Myocyte (in vitro differentiated cells): ENCODE measurements around the gene TRAM2. TPM values are rescaled to one million over a fixed set of nuclear protein-coding genes. Genes with fewer than 3 reads are reported as not detected.
A peak's percentile ranks its signal among the peaks of the same experiment; 100 is the strongest.

Experiments used
- DNase-seq: peaks from one replicate; pipeline ENCODE4 v3.0.0-alpha.2; 2012; ENCODE audit warnings: low read depth
- total RNA-seq: library from RNA; depleted of rRNA; stranded (reverse); fragments of >200 nt; gene quantifications from 2 replicates; pipeline ENCODE4 v1.2.3, GENCODE V29; 2014

The TRAM2 gene
- total RNA-seq, 1 donor from 2014 or later = 70.0 TPM

GRCh38 chr6:52511163-52511562 lies 65.7 kb downstream of the TRAM2 start:
- DNase-seq = no peak

- DNase-seq = no peak
These were observed 66.7 kb downstream of the TRAM2 start for GRCh38 chr6:52510213-52510562.

GRCh38 chr6:52509281-52510212 lies 67.3 kb downstream of the TRAM2 start:
- DNase-seq = peak; percentile 92

GRCh38 chr6:52508261-52508739 lies 68.6 kb downstream of the TRAM2 start:
- no peak for DNase-seq

- DNase-seq = peak; percentile 56
These were observed 69.2 kb downstream of the TRAM2 start for GRCh38 chr6:52507557-52508260.

GRCh38 chr6:52506476-52506875 lies 70.4 kb downstream of the TRAM2 start:
- no peak for DNase-seq

GRCh38 chr6:52505726-52506409 lies 71.0 kb downstream of the TRAM2 start:
- no peak for DNase-seq

- DNase-seq = no peak
These were observed 72.1 kb downstream of the TRAM2 start for GRCh38 chr6:52504782-52505136.

- peak; percentile 99 for DNase-seq
These were observed 72.7 kb downstream of the TRAM2 start for GRCh38 chr6:52503851-52504781.

- peak; percentile 56 for DNase-seq
These were observed 73.5 kb downstream of the TRAM2 start for GRCh38 chr6:52503323-52503747.

- no peak for DNase-seq
These were observed 74.4 kb downstream of the TRAM2 start for GRCh38 chr6:52502306-52503029.

- peak; percentile 48 for DNase-seq
These were observed 76.4 kb downstream of the TRAM2 start for GRCh38 chr6:52500238-52501129.

GRCh38 chr6:52499681-52500236 lies 77.1 kb downstream of the TRAM2 start:
- DNase-seq = peak; percentile 77

GRCh38 chr6:52499026-52499425 lies 77.8 kb downstream of the TRAM2 start:
- DNase-seq = peak; percentile 48

GRCh38 chr6:52498538-52499017 lies 78.3 kb downstream of the TRAM2 start:
- DNase-seq = peak; percentile 36

- peak; percentile 62 for DNase-seq
These were observed 79.0 kb downstream of the TRAM2 start for GRCh38 chr6:52497652-52498408.

GRCh38 chr6:52496631-52497030 lies 80.2 kb downstream of the TRAM2 start:
- DNase-seq = no peak

GRCh38 chr6:52495922-52496321 lies 80.9 kb downstream of the TRAM2 start:
- no peak for DNase-seq
